A204.1 (cell line): ENCODE measurements around the gene NHERF1.

Source experiments
- FAIRE-seq: peaks from 2 replicates; lab custom pipeline; 2012; peaks lifted over from hg19 to GRCh38; lab: Jason Lieb, UNC

Gene NHERF1

GRCh38 chr17:74768069-74768762 is 19.8 kb downstream of the NHERF1 start:
- no peak for FAIRE-seq

DNA sequence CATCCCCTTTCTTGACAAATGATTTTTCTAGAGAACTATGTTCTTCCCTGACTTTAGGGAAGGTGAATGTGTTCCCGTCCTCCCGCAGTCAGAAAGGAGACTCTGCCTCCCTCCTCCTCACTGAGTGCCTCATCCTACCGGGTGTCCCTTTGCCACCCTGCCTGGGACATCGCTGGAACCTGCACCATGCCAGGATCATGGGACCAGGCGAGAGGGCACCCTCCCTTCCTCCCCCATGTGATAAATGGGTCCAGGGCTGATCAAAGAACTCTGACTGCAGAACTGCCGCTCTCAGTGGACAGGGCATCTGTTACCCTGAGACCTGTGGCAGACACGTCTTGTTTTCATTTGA is 20.3 kb downstream of the NHERF1 start:
- no peak for FAIRE-seq

DNA sequence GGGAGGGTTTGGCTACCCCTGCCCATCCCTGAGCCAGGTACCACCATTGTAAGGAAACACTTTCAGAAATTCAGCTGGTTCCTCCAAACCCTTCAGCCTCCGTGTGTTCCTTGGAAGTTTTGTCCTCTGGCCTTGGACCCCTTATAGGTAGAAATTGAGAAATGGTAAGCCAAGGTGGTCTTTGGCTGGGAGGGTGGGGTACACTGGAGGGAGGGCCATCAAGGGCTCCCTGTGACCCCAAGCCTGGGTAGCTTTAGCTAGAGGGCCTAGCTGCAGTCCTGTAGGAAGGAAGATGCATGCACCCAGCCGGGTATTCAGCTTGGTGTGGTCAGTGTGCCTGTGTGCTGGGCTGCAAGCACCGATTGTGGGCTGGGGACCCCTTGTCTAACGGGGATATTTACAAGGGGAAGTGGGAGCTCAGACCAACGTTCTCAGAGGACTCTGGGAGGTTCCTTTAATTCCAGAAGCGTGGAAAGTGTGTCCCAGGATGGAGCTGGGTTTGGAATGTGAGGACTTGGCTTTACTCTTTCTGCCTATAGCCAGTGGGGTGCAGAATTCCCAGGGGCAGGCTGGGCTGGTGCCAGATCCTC is 20.9 kb downstream of the NHERF1 start:
- no peak for FAIRE-seq

GRCh38 chr17:74769856-74770497 is 21.5 kb downstream of the NHERF1 start:
- FAIRE-seq: no peak

DNA sequence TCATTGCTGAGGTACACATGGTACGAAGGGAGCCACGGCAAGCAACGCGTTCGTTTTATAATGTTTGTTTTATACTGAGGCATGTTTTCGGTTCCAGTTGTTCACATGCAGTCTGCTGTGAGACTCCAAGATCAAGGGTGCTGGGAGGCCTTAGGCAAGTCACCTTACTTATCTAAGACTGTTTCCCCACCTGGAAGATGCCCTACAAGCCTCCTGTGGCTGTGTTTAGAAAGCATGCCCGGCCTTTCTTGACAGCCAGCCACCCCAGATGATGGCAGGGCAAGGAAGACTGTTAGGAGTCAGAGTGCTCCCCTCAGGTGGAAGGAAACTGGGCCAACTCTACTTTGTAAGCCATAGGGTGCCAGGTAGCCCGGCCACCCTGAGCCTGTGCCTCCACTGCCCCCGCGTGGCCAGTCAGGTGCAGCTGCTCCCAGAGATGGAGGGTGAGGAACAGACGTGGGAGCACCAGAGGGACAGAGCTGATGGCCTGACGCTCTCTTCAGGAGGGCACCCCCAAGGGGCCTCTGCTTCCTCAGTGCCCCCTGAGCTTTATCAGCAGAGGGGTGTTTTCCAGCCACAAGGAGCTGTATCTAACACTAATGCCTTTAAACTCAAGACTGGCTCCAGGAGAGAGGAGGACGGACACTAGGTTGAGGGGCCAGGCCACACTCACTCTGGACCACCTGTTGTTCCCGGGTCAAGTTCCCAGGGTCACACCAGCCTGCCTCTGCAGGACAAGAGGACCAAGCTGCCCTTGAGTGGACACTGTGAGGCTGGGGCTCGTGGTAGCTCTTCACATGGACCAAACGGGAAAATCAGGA is 22.3 kb downstream of the NHERF1 start:
- FAIRE-seq: no peak

GRCh38 chr17:74771319-74771914 is 23.0 kb downstream of the NHERF1 start:
- FAIRE-seq: no peak

DNA sequence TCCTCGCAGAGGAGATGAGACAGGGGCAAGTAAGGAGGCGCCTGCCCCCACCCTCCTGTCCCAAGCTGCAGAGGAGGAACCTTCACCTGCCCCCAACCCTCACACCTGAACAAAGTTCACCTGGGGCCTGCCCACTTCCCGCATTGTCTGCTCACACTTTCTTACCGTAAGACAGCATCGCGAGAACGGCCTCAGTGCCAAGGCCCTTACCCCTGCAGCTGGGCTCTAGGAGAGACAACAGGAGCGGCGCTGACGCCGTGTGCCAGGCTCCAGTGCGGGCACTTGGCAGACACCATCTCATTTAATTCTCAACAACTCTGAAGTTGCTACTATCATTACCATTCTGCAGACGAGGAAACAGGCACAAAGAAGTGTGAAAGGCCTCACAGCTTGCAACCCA is 23.6 kb downstream of the NHERF1 start:
- FAIRE-seq: no peak

- FAIRE-seq: no peak
Observed at GRCh38 chr17:74773414-74773813, 25.0 kb downstream of the NHERF1 start.

GRCh38 chr17:74773871-74774286 is 25.5 kb downstream of the NHERF1 start:
- FAIRE-seq: no peak

GRCh38 chr17:74775409-74776043 is 27.1 kb downstream of the NHERF1 start:
- no peak for FAIRE-seq

GRCh38 chr17:74776044-74776962 is 27.9 kb downstream of the NHERF1 start, which contains the start of gene NAT9:
TSS of gene NAT9 (minus strand) at chr17:74776345. CDS start at chr17:74775698, 647 bp downstream.
- FAIRE-seq: no peak

GRCh38 chr17:74776990-74777389 is 28.6 kb downstream of the NHERF1 start:
- FAIRE-seq: no peak

DNA sequence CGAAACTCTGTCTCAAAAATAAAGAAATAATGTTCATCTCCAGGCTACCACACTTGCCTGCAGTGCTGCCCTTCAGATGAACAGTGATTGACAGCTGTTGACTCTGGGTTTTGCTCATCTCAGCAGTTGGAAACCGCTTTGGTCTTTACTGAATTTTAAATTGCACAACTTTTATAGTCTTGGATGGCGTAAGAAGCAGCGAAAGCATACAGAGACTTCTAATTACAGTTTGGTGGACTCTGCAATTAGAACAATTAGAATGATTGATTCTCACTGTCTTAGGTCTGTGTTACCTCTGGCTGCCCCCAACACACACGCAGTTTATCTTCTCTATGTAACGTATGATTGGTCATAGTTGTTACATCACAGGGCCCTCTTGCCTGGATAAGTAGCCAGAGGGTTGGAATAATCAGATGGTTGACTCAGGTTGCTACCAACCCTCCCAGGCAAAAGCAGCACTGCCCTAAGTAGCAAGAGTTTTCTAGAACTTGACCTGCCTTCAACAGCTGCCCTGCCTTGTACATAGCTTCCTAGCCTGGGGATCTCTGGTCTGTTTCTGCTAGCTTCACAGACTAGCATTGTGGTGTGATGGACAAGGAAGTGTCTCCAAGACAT is 29.6 kb downstream of the NHERF1 start:
- no peak for FAIRE-seq

DNA sequence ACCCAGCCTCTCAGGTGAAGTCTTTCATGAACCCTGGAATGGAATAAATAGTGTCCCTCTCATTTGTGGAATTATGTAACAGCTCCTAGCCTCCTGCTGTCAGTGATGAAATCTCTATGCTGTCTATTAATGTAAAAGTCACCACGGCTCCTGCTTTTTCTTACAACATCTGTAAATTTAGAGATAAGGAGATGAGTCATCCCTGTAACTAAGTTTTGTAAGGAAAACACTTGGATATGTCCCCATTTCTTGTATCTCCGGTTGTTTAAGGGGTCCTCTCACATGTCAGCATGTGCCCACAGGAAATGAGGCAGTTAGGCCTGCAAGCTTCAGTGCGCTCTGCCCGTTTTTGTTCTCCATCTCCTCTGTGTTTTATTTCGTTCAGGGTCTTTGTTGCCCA is 30.5 kb downstream of the NHERF1 start:
- no peak for FAIRE-seq

DNA sequence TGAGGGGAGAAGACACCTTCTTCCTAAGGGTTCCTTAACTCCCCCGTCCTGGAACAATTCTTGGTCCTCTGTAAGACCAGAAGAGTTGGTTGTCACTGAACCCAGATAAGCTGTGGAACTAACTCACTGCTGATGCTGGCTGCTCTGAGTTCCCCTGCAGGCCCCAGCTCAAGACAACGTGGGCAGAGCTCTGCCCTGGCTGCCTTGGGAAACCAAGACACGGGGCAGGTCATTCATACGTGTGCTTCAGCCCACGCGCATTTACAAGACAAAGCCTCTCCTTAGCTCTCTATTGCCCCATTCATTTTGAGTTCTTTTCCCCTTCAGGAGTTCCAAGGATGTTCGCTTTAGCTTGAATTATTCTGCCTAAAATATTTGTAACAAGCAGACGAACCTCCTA is 31.1 kb downstream of the NHERF1 start:
- no peak for FAIRE-seq

DNA sequence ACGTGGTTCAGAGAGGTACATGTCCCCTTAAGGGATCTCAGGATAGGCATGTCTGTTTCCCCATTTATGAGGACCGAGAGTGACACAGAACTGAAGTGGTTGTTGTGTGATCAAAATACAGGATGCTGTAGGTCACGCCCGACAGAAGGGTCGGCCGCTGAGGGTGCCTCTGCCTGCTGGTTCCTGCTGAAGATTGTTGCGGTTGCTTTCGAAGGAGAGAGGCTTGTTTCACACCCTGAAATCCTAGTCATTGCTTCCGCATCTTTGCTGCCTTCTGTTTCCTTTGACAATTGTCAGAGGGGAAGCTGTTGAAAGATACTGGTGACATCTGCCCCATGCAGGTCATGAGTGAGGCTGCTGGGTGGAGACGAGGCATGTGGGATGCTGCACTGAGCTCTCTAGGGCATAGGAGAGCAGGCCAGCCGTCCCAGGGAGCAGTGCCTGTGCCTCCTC is 31.5 kb downstream of the NHERF1 start:
- no peak for FAIRE-seq

DNA sequence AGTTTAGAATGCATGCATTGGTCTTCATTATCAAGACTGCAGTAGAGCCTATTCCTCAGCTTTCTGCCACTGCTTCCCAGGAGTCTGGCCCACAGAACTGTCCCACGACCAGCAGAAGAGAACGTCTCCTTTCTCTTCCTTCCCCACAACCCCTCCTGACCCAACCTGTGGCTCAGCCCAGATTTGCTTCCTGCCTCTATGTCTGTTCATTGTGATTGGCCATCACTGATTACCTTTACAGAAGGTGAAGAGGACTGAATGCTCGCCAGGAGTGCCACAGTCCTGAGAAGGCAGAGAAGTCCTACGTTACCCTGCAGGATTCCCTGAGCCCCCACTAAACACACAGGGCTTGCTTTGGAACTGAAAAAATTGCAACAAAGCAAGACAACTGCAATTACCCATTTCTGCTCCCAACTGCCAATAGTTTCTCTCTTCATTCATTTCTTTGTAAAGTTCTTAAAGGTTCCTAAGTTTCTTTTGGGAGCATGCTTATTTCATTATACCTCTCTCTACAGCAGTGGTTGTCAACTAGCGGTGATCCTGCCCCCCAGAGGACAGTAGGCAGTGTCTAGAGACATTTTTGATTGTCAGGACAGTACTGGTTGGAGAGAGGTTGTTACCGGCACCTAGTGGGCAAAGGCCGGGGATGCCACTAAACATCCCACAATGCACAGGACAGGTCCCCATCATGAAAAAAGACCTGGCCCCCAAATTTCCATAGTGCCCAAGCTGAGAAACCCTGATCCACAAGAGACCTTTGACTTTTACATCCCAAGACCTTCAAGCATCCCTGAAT is 32.2 kb downstream of the NHERF1 start:
- FAIRE-seq: peak; percentile 23

GRCh38 chr17:74782571-74782970 is 34.1 kb downstream of the NHERF1 start:
- no peak for FAIRE-seq

DNA sequence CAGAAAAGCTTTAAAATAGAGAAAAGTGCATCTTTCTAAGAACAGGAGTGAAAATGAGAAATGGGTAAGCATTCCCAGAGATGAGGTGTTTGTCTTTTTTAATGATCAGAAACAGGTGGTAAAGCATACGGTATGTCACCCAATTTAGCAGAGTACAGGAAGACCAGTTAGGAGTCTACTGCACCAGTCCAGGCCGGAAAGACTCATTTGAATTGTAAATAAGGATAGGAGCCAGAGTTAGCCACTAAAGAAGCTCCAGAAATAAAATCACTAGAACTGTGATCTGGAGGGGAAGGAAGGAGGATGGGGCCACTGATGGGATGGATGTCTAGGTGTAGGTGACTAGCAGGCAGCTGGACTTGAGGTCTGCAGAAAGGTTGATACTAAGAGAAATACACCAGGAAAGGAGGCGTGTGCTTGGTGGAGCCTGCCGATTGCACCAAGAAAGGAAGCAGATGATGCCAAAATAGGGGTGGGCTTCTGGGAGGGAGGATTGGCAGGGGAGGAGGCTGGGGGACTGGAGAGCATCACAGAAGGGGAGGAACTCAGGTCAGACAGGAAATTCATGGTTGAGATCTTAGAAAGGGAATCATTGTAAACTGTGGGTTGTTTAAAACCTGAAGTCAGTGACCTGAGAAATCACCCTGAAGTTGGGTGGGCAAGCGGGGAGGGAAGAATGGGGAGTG is 35.8 kb downstream of the NHERF1 start:
- no peak for FAIRE-seq
